H1 (cell line): ENCODE results near the gene SLC43A1. TPM values are rescaled to one million over a fixed set of nuclear protein-coding genes. Genes with fewer than 3 reads are reported as not detected.

ENCODE experiments used
- CTCF ChIA-PET: fragments of 300-600 bp; sonication (Branson Sonifier 250); formaldehyde crosslinking; loops from one replicate; lab custom pipeline; 2021; ENCODE audit not compliant: partially characterized antibody; lab: Charles Lee
- POLR2A ChIA-PET: fragments of 300-600 bp; sonication (Branson Sonifier 250); formaldehyde crosslinking; loops from one replicate; lab custom pipeline; 2021; ENCODE audit warnings: inconsistent platforms; ENCODE audit not compliant: partially characterized antibody; lab: Charles Lee
- DNase-seq, 2 experiments: peaks; one replicate each; pipeline versions ENCODE4 v3.0.0 to v3.0.0-alpha.2; 2010 to 2022; ENCODE audit warnings: low spot score in 2 of 2, low read depth in 1 of 2, mixed read lengths in 1 of 2
- FAIRE-seq: peaks from 2 replicates; lab custom pipeline; 2011; peaks lifted over from hg19 to GRCh38; lab: Jason Lieb, UNC
- H2AFZ ChIP-seq: 2 replicates; pipeline ENCODE4 v1.8.1; 2012; ENCODE audit warnings: low read length, inconsistent platforms
- H2AK5ac ChIP-seq: 2 replicates; pipeline ENCODE4 v1.6.1; 2013; ENCODE audit warnings: low read depth, low read length
- H2BK120ac ChIP-seq: replicated peaks from 2 replicates; pipeline ENCODE3; 2013; ENCODE audit warnings: low read depth, low read length, inconsistent platforms
- H2BK12ac ChIP-seq: 2 replicates; pipeline ENCODE4 v1.6.1; 2013; ENCODE audit warnings: low read depth, low read length
- H2BK15ac ChIP-seq: 2 replicates; pipeline ENCODE4 v1.6.1; 2013; ENCODE audit warnings: low read length
- H2BK20ac ChIP-seq: 2 replicates; pipeline ENCODE4 v1.6.1; 2013; ENCODE audit warnings: low read length
- H2BK5ac ChIP-seq: 2 replicates; pipeline ENCODE4 v1.6.1; 2013; ENCODE audit warnings: low read depth, low read length
- H3K14ac ChIP-seq: 2 replicates; pipeline ENCODE4 v1.6.1; 2013; ENCODE audit warnings: inconsistent platforms; ENCODE audit not compliant: insufficient read length
- H3K18ac ChIP-seq: 2 replicates; pipeline ENCODE4 v1.6.1; 2013; ENCODE audit warnings: low read length; ENCODE audit errors: extremely low read depth
- H3K23ac ChIP-seq: 2 replicates; pipeline ENCODE4 v1.6.1; 2013; ENCODE audit warnings: inconsistent platforms; ENCODE audit not compliant: insufficient read length
- H3K23me2 ChIP-seq: 2 replicates; pipeline ENCODE4 v1.6.1; 2013; ENCODE audit warnings: low read depth, low read length
- H3K27ac ChIP-seq: 2 replicates; pipeline ENCODE4 v1.6.1; 2011; ENCODE audit warnings: low read depth, low read length, inconsistent platforms
- H3K27me3 ChIP-seq, 4 experiments: replicated peaks in 1 of 4; 1 replicate in 1 of 4; 2 replicates in 3 of 4; pipeline versions ENCODE4 v1.6.1 to v1.8.1; 2011 to 2013; ENCODE audit warnings: low read length in 3 of 4, mild to moderate bottlenecking in 3 of 4, inconsistent platforms in 2 of 4, mixed read lengths in 2 of 4, moderate library complexity in 1 of 4; ENCODE audit not compliant: control insufficient read depth in 3 of 4, insufficient read depth in 3 of 4; ENCODE audit errors: extremely low read depth in 1 of 4
- H3K36me3 ChIP-seq, 4 experiments: 2 replicates each; pipeline versions ENCODE4 v1.6.1 to v1.8.1; 2011 to 2013; ENCODE audit warnings: mild to moderate bottlenecking in 4 of 4, low read length in 3 of 4, moderate library complexity in 2 of 4, control low read depth in 1 of 4, inconsistent platforms in 1 of 4; ENCODE audit not compliant: insufficient read depth in 4 of 4, control insufficient read depth in 2 of 4
- H3K4ac ChIP-seq: replicated peaks from 2 replicates; pipeline ENCODE3; 2013; ENCODE audit warnings: low read length, low read depth, mixed read lengths, inconsistent platforms; ENCODE audit not compliant: insufficient read length
- H3K4me1 ChIP-seq, 4 experiments: replicated peaks in 1 of 4; 1 replicate in 1 of 4; 2 replicates in 3 of 4; pipeline versions ENCODE4 v1.6.1 to v1.8.1; 2011 to 2013; ENCODE audit warnings: low read length in 3 of 4, inconsistent platforms in 2 of 4, mixed read lengths in 1 of 4; ENCODE audit not compliant: insufficient read depth in 4 of 4, control insufficient read depth in 3 of 4
- H3K4me2 ChIP-seq, 2 experiments: 2 replicates each; pipeline versions ENCODE4 v1.6.1 to v1.8.1; 2011 to 2013; ENCODE audit warnings: low read depth in 2 of 2, low read length in 2 of 2, control low read depth in 1 of 2, inconsistent platforms in 1 of 2, mild to moderate bottlenecking in 1 of 2; ENCODE audit not compliant: insufficient read depth in 1 of 2
- H3K4me3 ChIP-seq, 4 experiments: fragments of 200-600, 300-600 bp in 1 of 4; sonication (generic), shearing (Covaris generic), sonication (Bioruptor Twin) in 1 of 4; 2 replicates each; pipeline versions ENCODE4 v1.5.1 to v1.8.1; 2011 to 2016; ENCODE audit warnings: low read length in 4 of 4, low read depth in 3 of 4, control low read depth in 2 of 4, inconsistent platforms in 2 of 4, mild to moderate bottlenecking in 2 of 4, mixed read lengths in 1 of 4, moderate library complexity in 1 of 4; ENCODE audit not compliant: insufficient read depth in 2 of 4; ENCODE audit errors: extremely low read depth in 1 of 4
- H3K56ac ChIP-seq: replicated peaks from 2 replicates; pipeline ENCODE3; 2013; ENCODE audit warnings: low read depth, mild to moderate bottlenecking, mixed read lengths, low read length, inconsistent platforms; ENCODE audit not compliant: insufficient read length
- H3K79me1 ChIP-seq: 2 replicates; pipeline ENCODE4 v1.6.1; 2013; ENCODE audit warnings: low read depth, low read length, control low read depth
- H3K79me2 ChIP-seq, 2 experiments: 2 replicates each; pipeline versions ENCODE4 v1.6.1 to v1.8.1; 2012 to 2013; ENCODE audit warnings: low read length in 2 of 2, mild to moderate bottlenecking in 2 of 2, inconsistent platforms in 1 of 2; ENCODE audit not compliant: insufficient read depth in 2 of 2, control insufficient read depth in 1 of 2
- H3K9ac ChIP-seq, 4 experiments: replicated peaks in 1 of 4; 1 replicate in 1 of 4; 2 replicates in 3 of 4; pipeline versions ENCODE4 v1.6.1 to v1.8.1; 2011 to 2013; ENCODE audit warnings: low read depth in 3 of 4, low read length in 3 of 4, control low read depth in 2 of 4, mild to moderate bottlenecking in 2 of 4, moderate library complexity in 2 of 4, inconsistent platforms in 1 of 4; ENCODE audit errors: extremely low read depth in 1 of 4
- H3K9me3 ChIP-seq, 2 experiments: 2 replicates each; pipeline versions ENCODE4 v1.6.1 to v1.8.1; 2012 to 2013; ENCODE audit warnings: mild to moderate bottlenecking in 2 of 2, moderate library complexity in 2 of 2, control low read depth in 1 of 2, inconsistent platforms in 1 of 2, low read depth in 1 of 2, low read length in 1 of 2, mixed read lengths in 1 of 2; ENCODE audit not compliant: insufficient read depth in 2 of 2
- H4K20me1 ChIP-seq, 2 experiments: replicated peaks in 1 of 2; 2 replicates each; pipeline versions ENCODE3 to v1.8.1; 2011 to 2013; ENCODE audit warnings: inconsistent platforms in 2 of 2, low read length in 2 of 2, mild to moderate bottlenecking in 1 of 2; ENCODE audit not compliant: insufficient read depth in 2 of 2, control insufficient read depth in 1 of 2
- H4K5ac ChIP-seq: 2 replicates; pipeline ENCODE4 v1.6.1; 2013; ENCODE audit warnings: low read length, low read depth, mixed read lengths, inconsistent platforms; ENCODE audit not compliant: insufficient read length
- H4K8ac ChIP-seq: 2 replicates; pipeline ENCODE4 v1.8.0; 2013; ENCODE audit warnings: mild to moderate bottlenecking, moderate library complexity, low read length, inconsistent platforms; ENCODE audit not compliant: insufficient read depth; ENCODE audit errors: extremely low read depth
- H4K91ac ChIP-seq: replicated peaks from 2 replicates; pipeline ENCODE3; 2013; ENCODE audit warnings: low read length, mixed read lengths, inconsistent platforms; ENCODE audit not compliant: insufficient read length
- HDAC2 ChIP-seq, 2 experiments: fragments of 300-600 bp in 1 of 2; sonication (generic) in 1 of 2; IDR thresholded peaks; 2 replicates each; pipeline ENCODE4 v1.6.1; 2011 to 2012; ENCODE audit warnings: low read depth in 2 of 2, low read length in 2 of 2, mild to moderate bottlenecking in 2 of 2, moderate library complexity in 2 of 2, borderline replicate concordance in 1 of 2, inconsistent platforms in 1 of 2
- KDM1A ChIP-seq: fragments of 200-600, 300-600 bp; sonication (generic); IDR thresholded peaks from 2 replicates; pipeline ENCODE4 v1.7.1; 2016; ENCODE audit warnings: mild to moderate bottlenecking, low read length, borderline replicate concordance
- KDM4A ChIP-seq: IDR thresholded peaks from one replicate; pipeline ENCODE4 v1.7.1; 2012; ENCODE audit warnings: low read depth, mild to moderate bottlenecking, moderate library complexity, low read length, inconsistent platforms; ENCODE audit not compliant: severe bottlenecking
- MAFK ChIP-seq: IDR thresholded peaks from 2 replicates; pipeline ENCODE4 v1.6.1; 2012; ENCODE audit warnings: low read depth, mild to moderate bottlenecking, improper control_type of control experiment, low read length
- RAD21 ChIP-seq, 2 experiments: IDR thresholded peaks in 1 of 2; conservative IDR thresholded peaks in 1 of 2; 2 replicates each; pipeline ENCODE4 v1.6.1; 2011; ENCODE audit warnings: low read depth in 2 of 2, low read length in 2 of 2, improper control_type of control experiment in 1 of 2, inconsistent platforms in 1 of 2, mild to moderate bottlenecking in 1 of 2, moderate library complexity in 1 of 2
- RBBP5 ChIP-seq: IDR thresholded peaks from 2 replicates; pipeline ENCODE4 v1.7.1; 2012; ENCODE audit warnings: low read depth, mild to moderate bottlenecking, inconsistent platforms, low read length, moderate library complexity, borderline replicate concordance
- SP2 ChIP-seq: IDR thresholded peaks from 2 replicates; pipeline ENCODE4 v1.6.1; 2012; ENCODE audit warnings: mild to moderate bottlenecking, low read length, inconsistent platforms
- ZNF274 ChIP-seq: IDR thresholded peaks from 2 replicates; pipeline ENCODE4 v1.7.0; 2012; ENCODE audit warnings: low read length, borderline replicate concordance; ENCODE audit errors: extremely low read depth
- WGBS, 2 experiments: shearing (Covaris generic) in 1 of 2; methylation state at CpG; one replicate each; pipeline versions ENCODE4 v1.1.6 to v1.1.7; 2013 to 2015; ENCODE audit warnings: low lambda C conversion rate in 2 of 2, mixed read lengths in 2 of 2, inconsistent platforms in 1 of 2, low coverage in 1 of 2, missing lambda C conversion rate in 1 of 2; ENCODE audit not compliant: insufficient replicate concordance in 2 of 2, insufficient coverage in 1 of 2, insufficient read length in 1 of 2; ENCODE audit errors: extremely low coverage in 1 of 2, missing lambda C conversion rate in 1 of 2; 5-methylcytosine and 5-hydroxymethylcytosine counted together
- polyA plus RNA-seq, 7 experiments: library from polyadenylated mRNA; depleted of rRNA in 3 of 7; stranded (reverse) in 5 of 7; unstranded in 2 of 7; fragments of >200 nt in 5 of 7; fragments of 200-250 nt in 2 of 7; gene quantifications; 1 replicate in 5 of 7; 2 replicates in 1 of 7; 4 replicates in 1 of 7; pipeline versions ENCODE4 v1.2.1 to v1.2.3, GENCODE V29; 2011 to 2013; ENCODE audit warnings: missing spikeins in 2 of 7, mixed read lengths in 2 of 7
- total RNA-seq: library from RNA; stranded (reverse); fragmentation: NEBNext Ultra II Directional; extraction: Animal tissue kit (Norgen Biotek cat#: 25700); gene quantifications from 2 replicates; pipeline ENCODE4 v1.2.1, GENCODE V29; 2021
- TF ChIP-seq, protein P1 (sequence below): IDR thresholded peaks from 2 replicates; pipeline ENCODE4 v1.6.1; 2012; ENCODE audit warnings: inconsistent platforms
- TF ChIP-seq, protein P2 (sequence below): IDR thresholded peaks from 2 replicates; pipeline ENCODE4 v1.6.1; 2012; ENCODE audit warnings: low read length, inconsistent platforms

SLC43A1 gene
- total and polyA plus RNA-seq, 2 of the 8 experiments (the other 6 are each of a cell fraction or from before 2014, with no cell fraction given): 34.5 to 58.0 TPM

- ChIA-PET CTCF (interaction anchor here (0.5 to 4.5 kb wide), 15 partner anchors 7 to 236 kb away, joined by 3 to 45 read pairs (median 4); partner anchors contain the start of gene RTN4RL2), POLR2A (interaction anchor here (0.7 to 5.2 kb wide), 5 partner anchors 13 to 129 kb away, joined by 3 to 60 read pairs (median 3); partner anchors contain the start of gene RTN4RL2)
- no peak overlapping the region for H2BK120ac ChIP-seq
- H3K18ac ChIP-seq: no peak overlapping the region
- DNase-seq: no peak
- H3K23me2 ChIP-seq: peaks cover 11% of the 10 kb centered on the region; the same call in 1 of the 2 replicates
- H2BK5ac ChIP-seq: no peak overlapping the region
- no peak overlapping the region for H2BK20ac ChIP-seq
- no peak overlapping the region for H3K4ac ChIP-seq
- no peak for FAIRE-seq
- H4K8ac ChIP-seq: no peak overlapping the region
- H3K23ac ChIP-seq: no peak overlapping the region
- no peak overlapping the region for H2BK15ac ChIP-seq
- H2AFZ ChIP-seq: no peak overlapping the region
- peaks cover 4 to 7% of the 10 kb centered on the region in 2 experiments for H4K20me1 ChIP-seq
- no peak overlapping the region for H2AK5ac ChIP-seq
- no peak overlapping the region for H4K91ac ChIP-seq
- H3K14ac ChIP-seq: no peak overlapping the region
- no peaks in the 10 kb centered on the region for H3K9me3 ChIP-seq
- H2BK12ac ChIP-seq: no peak overlapping the region
- peaks cover 0 to 35% (median 22%) of the 10 kb centered on the region in 4 experiments; a peak in 6 of 7 replicates for H3K27me3 ChIP-seq
- whole genome bisulfite sequencing, 2 experiments: 92% methylated on average over 1 of the region's 1 CpG; no CpG with 5 or more reads in 1 of the 2 experiments
- peaks cover 0 to 5% (median 0%) of the 10 kb centered on the region in 4 experiments; a peak in 1 of 8 replicates for H3K36me3 ChIP-seq
- H3K4me2 ChIP-seq: no peak overlapping the region; a peak in 1 of 4 replicates
- H4K5ac ChIP-seq: no peak overlapping the region
- H3K79me2 ChIP-seq: no peaks in the 10 kb centered on the region
- no peak overlapping the region for H3K56ac ChIP-seq
- H3K79me1 ChIP-seq: no peaks in the 10 kb centered on the region
- H3K9ac ChIP-seq: no peak overlapping the region
- H3K4me3 ChIP-seq: no peak overlapping the region
- H3K27ac ChIP-seq: no peak overlapping the region
- peaks cover 6 to 30% (median 15%) of the 10 kb centered on the region in 4 experiments for H3K4me1 ChIP-seq
- TF ChIP-seq ZNF274 (no peak), KDM4A (no peak), RAD21 (IDR thresholded peaks at IDR 0.05 in 1 of 2, conservative IDR thresholded peaks at IDR 0.05 in 1 of 2; ENCODE audit: low read depth in 2 of 2, low read length in 2 of 2) (no peak), RBBP5 (no peak), SP2 (no peak), HDAC2 (IDR thresholded peaks at IDR 0.05; ENCODE audit: borderline replicate concordance in 1 of 2, low read depth in 2 of 2, low read length in 2 of 2) (no peak), MAFK (no peak), KDM1A (no peak)
- TF ChIP-seq, protein P1, sequence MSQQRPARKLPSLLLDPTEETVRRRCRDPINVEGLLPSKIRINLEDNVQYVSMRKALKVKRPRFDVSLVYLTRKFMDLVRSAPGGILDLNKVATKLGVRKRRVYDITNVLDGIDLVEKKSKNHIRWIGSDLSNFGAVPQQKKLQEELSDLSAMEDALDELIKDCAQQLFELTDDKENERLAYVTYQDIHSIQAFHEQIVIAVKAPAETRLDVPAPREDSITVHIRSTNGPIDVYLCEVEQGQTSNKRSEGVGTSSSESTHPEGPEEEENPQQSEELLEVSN: no peak
- TF ChIP-seq, protein P2, sequence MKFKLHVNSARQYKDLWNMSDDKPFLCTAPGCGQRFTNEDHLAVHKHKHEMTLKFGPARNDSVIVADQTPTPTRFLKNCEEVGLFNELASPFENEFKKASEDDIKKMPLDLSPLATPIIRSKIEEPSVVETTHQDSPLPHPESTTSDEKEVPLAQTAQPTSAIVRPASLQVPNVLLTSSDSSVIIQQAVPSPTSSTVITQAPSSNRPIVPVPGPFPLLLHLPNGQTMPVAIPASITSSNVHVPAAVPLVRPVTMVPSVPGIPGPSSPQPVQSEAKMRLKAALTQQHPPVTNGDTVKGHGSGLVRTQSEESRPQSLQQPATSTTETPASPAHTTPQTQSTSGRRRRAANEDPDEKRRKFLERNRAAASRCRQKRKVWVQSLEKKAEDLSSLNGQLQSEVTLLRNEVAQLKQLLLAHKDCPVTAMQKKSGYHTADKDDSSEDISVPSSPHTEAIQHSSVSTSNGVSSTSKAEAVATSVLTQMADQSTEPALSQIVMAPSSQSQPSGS: no peak
Observed at GRCh38 chr11:57475191-57475590, 40.3 kb downstream of the SLC43A1 start.
